Upper lobe of left lung (tissue), 6 donors: ENCODE measurements around the gene DSCAM. TPM values are rescaled to one million over a fixed set of nuclear protein-coding genes. Genes with fewer than 3 reads are reported as not detected.

Source experiments
- ATAC-seq, 2 donors: fragments of 200-7000 bp; cut with Tn5 transposase; one replicate each; pipeline ENCODE4 v1.9.1; 2022; ENCODE audit warnings: mild to moderate bottlenecking in 2 of 2, moderate library complexity in 2 of 2; ENCODE audit not compliant: low FRiP score in 2 of 2
- DNase-seq, 2 donors: peaks; one replicate each; pipeline ENCODE4 v3.0.0-alpha.2; 2019 to 2020
- H3K27ac ChIP-seq, 4 donors: fragments of 200-600 bp; sonication (generic); one replicate each; pipeline ENCODE4 v1.5.1; 2016 to 2019
- H3K27me3 ChIP-seq, 4 donors: fragments of 200-600 bp; sonication (generic); one replicate each; pipeline ENCODE4 v1.5.1; 2017 to 2019
- H3K36me3 ChIP-seq, 4 donors: fragments of 200-600 bp; sonication (generic); one replicate each; pipeline ENCODE4 v1.5.1; 2016 to 2019
- H3K4me1 ChIP-seq, 4 donors: fragments of 200-600 bp; sonication (generic); one replicate each; pipeline ENCODE4 v1.5.1; 2018 to 2019
- H3K4me3 ChIP-seq, 4 donors: fragments of 200-600 bp; sonication (generic); one replicate each; pipeline ENCODE4 v1.5.1; 2017 to 2019; ENCODE audit warnings: mild to moderate bottlenecking in 2 of 4, moderate library complexity in 1 of 4
- H3K9me3 ChIP-seq, 4 donors: fragments of 200-600 bp; sonication (generic); one replicate each; pipeline ENCODE4 v1.5.1; 2018 to 2019
- CTCF ChIP-seq, 6 experiments: fragments of 450-650 bp in 4 of 6; fragments of 200-600 bp in 2 of 6; sonication (generic) in 2 of 6; IDR thresholded peaks; one replicate each; pipeline ENCODE4 v1.5.1; 2016 to 2019; ENCODE audit warnings: antibody characterized with exemption in 6 of 6
- EP300 ChIP-seq, 4 donors: sonication (generic); formaldehyde crosslinking; IDR thresholded peaks; one replicate each; pipeline ENCODE4 v1.5.1; 2017; ENCODE audit warnings: antibody characterized with exemption in 4 of 4, control low read depth in 2 of 4
- POLR2A ChIP-seq, 4 donors: fragments of 450-650 bp; IDR thresholded peaks; one replicate each; pipeline ENCODE4 v1.5.1; 2016 to 2017; ENCODE audit warnings: antibody characterized with exemption in 4 of 4, mild to moderate bottlenecking in 2 of 4
- POLR2AphosphoS5 ChIP-seq, 2 donors: sonication (generic); formaldehyde crosslinking; IDR thresholded peaks; one replicate each; pipeline ENCODE4 v1.5.1; 2017; ENCODE audit warnings: antibody characterized with exemption in 2 of 2
- WGBS, 2 donors: methylation state at CpG; one replicate each; pipeline ENCODE4 v1.1.5; 2017 to 2018; 5-methylcytosine and 5-hydroxymethylcytosine counted together
- total RNA-seq, 6 donors: library from RNA; depleted of rRNA in 4 of 6; stranded (reverse); fragments of >200 nt in 4 of 6; gene quantifications; one replicate each; pipeline versions ENCODE4 v1.1.0 to v1.2.1, GENCODE V29; 2016 to 2021
- donor health status: DM: no; HTN: no; CAD: no; lungs with moderate emphysema.
- donor health status: DM: no; HTN: yes; CAD: no; lungs with severe emphysema.

The DSCAM gene
- total RNA-seq, 6 donors from 2014 or later, result under 0.01 to 0.61 (median 0.26) TPM; not detected in 1

GRCh38 chr21:40021558-40022351 is 825.2 kb downstream of the DSCAM start:
- no peaks in the 10 kb centered on the region for H3K36me3 ChIP-seq

GRCh38 chr21:40020651-40021050 is 826.3 kb downstream of the DSCAM start:
- H3K27me3 ChIP-seq, result no peaks in the 10 kb centered on the region
- no peaks in the 10 kb centered on the region for H3K4me1 ChIP-seq
- no peaks in the 10 kb centered on the region for H3K36me3 ChIP-seq
- no peaks in the 10 kb centered on the region for H3K9me3 ChIP-seq
- ATAC-seq, result no peak
- no peak for DNase-seq
- H3K27ac ChIP-seq, result no peak overlapping the region
- TF ChIP-seq POLR2AphosphoS5 (IDR thresholded peaks at IDR 0.05) (no peak), POLR2A (IDR thresholded peaks at IDR 0.05) (no peak), EP300 (IDR thresholded peaks at IDR 0.05) (no peak), CTCF (IDR thresholded peaks at IDR 0.05) (no peak)
- no peak overlapping the region for H3K4me3 ChIP-seq
- WGBS, 2 donors, result 90 to 100% methylated on average over 3 of the region's 3 CpGs

More at GRCh38 chr21:40021558-40022351, 825.2 kb downstream of the DSCAM start:
- no peaks in the 10 kb centered on the region for H3K4me1 ChIP-seq
- no peaks in the 10 kb centered on the region for H3K27me3 ChIP-seq
- 82% methylated on average over 5 of the region's 5 CpGs for WGBS, 2 donors
- no peak for DNase-seq
- H3K4me3 ChIP-seq, result no peak overlapping the region
- no peak overlapping the region for H3K27ac ChIP-seq
- TF ChIP-seq POLR2AphosphoS5 (IDR thresholded peaks at IDR 0.05), result no peak
- TF ChIP-seq EP300 (IDR thresholded peaks at IDR 0.05), result no peak
- TF ChIP-seq POLR2A (IDR thresholded peaks at IDR 0.05), result no peak
- no peak for TF ChIP-seq CTCF (IDR thresholded peaks at IDR 0.05)
- ATAC-seq, result no peak
- H3K9me3 ChIP-seq, result no peaks in the 10 kb centered on the region

GRCh38 chr21:40018871-40019475 is 828.0 kb downstream of the DSCAM start:
- ATAC-seq, result no peak
- no peaks in the 10 kb centered on the region for H3K27me3 ChIP-seq
- TF ChIP-seq POLR2A (IDR thresholded peaks at IDR 0.05), result no peak
- TF ChIP-seq EP300 (IDR thresholded peaks at IDR 0.05), result no peak
- TF ChIP-seq POLR2AphosphoS5 (IDR thresholded peaks at IDR 0.05), result no peak
- no peak for TF ChIP-seq CTCF (IDR thresholded peaks at IDR 0.05)
- no peaks in the 10 kb centered on the region for H3K36me3 ChIP-seq
- DNase-seq, result no peak
- no peaks in the 10 kb centered on the region for H3K4me1 ChIP-seq
- H3K4me3 ChIP-seq, result no peak overlapping the region
- WGBS, 2 donors, result 86 to 91% methylated on average over 3 of the region's 3 CpGs
- H3K9me3 ChIP-seq, result no peaks in the 10 kb centered on the region
- H3K27ac ChIP-seq, result no peak overlapping the region

- H3K4me1 ChIP-seq, result no peaks in the 10 kb centered on the region
- ATAC-seq, result no peak
- TF ChIP-seq POLR2A (IDR thresholded peaks at IDR 0.05), result no peak
- no peaks in the 10 kb centered on the region for H3K27me3 ChIP-seq
- no peaks in the 10 kb centered on the region for H3K9me3 ChIP-seq
- no peak overlapping the region for H3K27ac ChIP-seq
- H3K4me3 ChIP-seq, result no peak overlapping the region
- no peak for DNase-seq
- H3K36me3 ChIP-seq, result no peaks in the 10 kb centered on the region
- WGBS, 2 donors, result 90 to 92% methylated on average over 8 of the region's 8 CpGs
Observed at GRCh38 chr21:40016667-40017066, 830.3 kb downstream of the DSCAM start.

- WGBS, 2 donors, result 66 to 74% methylated on average over 3 of the region's 3 CpGs
- no peaks in the 10 kb centered on the region for H3K4me1 ChIP-seq
- TF ChIP-seq CTCF (IDR thresholded peaks at IDR 0.05) (no peak), EP300 (IDR thresholded peaks at IDR 0.05) (no peak), POLR2AphosphoS5 (IDR thresholded peaks at IDR 0.05) (no peak), POLR2A (IDR thresholded peaks at IDR 0.05) (no peak)
- H3K27ac ChIP-seq, result no peak overlapping the region
- ATAC-seq, result no peak
- DNase-seq, result no peak
- no peaks in the 10 kb centered on the region for H3K27me3 ChIP-seq
- no peaks in the 10 kb centered on the region for H3K9me3 ChIP-seq
- H3K4me3 ChIP-seq, result no peak overlapping the region
- no peaks in the 10 kb centered on the region for H3K36me3 ChIP-seq
Observed at GRCh38 chr21:40016234-40016633, 830.7 kb downstream of the DSCAM start.
